Cardiac muscle cell (in vitro differentiated cells and primary cell): ENCODE data around the gene ACOT13. TPM values are rescaled to one million over a fixed set of nuclear protein-coding genes. Genes with fewer than 3 reads are reported as not detected.
A peak's percentile ranks its signal among the peaks of the same experiment; 100 is the strongest.

Source experiments
- DNase-seq, 2 donors: peaks; one replicate each; pipeline versions ENCODE4 v3.0.0 to v3.0.0-alpha.2; 2010 to 2017; ENCODE audit warnings: low read depth in 1 of 2, low spot score in 1 of 2
- H3K27ac ChIP-seq: fragments of 200-600 bp; sonication (generic); 2 replicates; pipeline ENCODE4 v1.5.1; 2016
- H3K27me3 ChIP-seq: fragments of 200-600 bp; sonication (generic); 2 replicates; pipeline ENCODE4 v1.6.0; 2016; ENCODE audit warnings: control low read depth
- H3K36me3 ChIP-seq: fragments of 200-600 bp; sonication (generic); 2 replicates; pipeline ENCODE4 v1.5.1; 2016; ENCODE audit warnings: control low read depth
- H3K4me1 ChIP-seq: fragments of 200-600 bp; sonication (generic); 2 replicates; pipeline ENCODE4 v1.8.1; 2017; ENCODE audit warnings: low read depth, mild to moderate bottlenecking, mixed run types
- H3K4me3 ChIP-seq: fragments of 200-600 bp; sonication (generic); 2 replicates; pipeline ENCODE4 v1.5.1; 2016; ENCODE audit warnings: mild to moderate bottlenecking
- H3K9me3 ChIP-seq: fragments of 200-600 bp; sonication (generic); 2 replicates; pipeline ENCODE4 v1.5.1; 2017; ENCODE audit warnings: low read depth, mild to moderate bottlenecking, control low read depth
- CTCF ChIP-seq: IDR thresholded peaks from 2 replicates; pipeline ENCODE4 v1.5.1; 2012; ENCODE audit warnings: low read depth, mild to moderate bottlenecking, low read length
- polyA plus RNA-seq: library from polyadenylated mRNA; unstranded; fragments of >200 nt; fragmentation: Nextera tagmentation; extraction: Ambion mirVana; gene quantifications from 2 replicates; pipeline ENCODE4 v1.2.1, GENCODE V29; 2016
- total RNA-seq: library from RNA; depleted of rRNA; stranded (reverse); fragments of >200 nt; gene quantifications from 2 replicates; pipeline ENCODE4 v1.2.3, GENCODE V29; 2016

The ACOT13 gene
- 29.0 and 30.7 TPM in 2 replicates for total RNA-seq
- 127 and 173 TPM in 2 replicates for polyA plus RNA-seq

GRCh38 chr6:24666641-24667377 lies at the start of gene ACOT13, which contains the start of gene TDP2:
TSS of gene ACOT13 (plus strand) at chr6:24667077. CDS start at chr6:24667264, 187 bp downstream.
TSS of gene TDP2 (minus strand) at chr6:24666899. CDS start at chr6:24666862, 37 bp downstream.
- Histone ChIP-seq H3K9me3 (no peaks in the 10 kb centered on the region), H3K27me3 (no peaks in the 10 kb centered on the region), H3K36me3 (peaks cover 8% of the 10 kb centered on the region), H3K4me3 (peak within 1 kb of the TSS; percentile 79), H3K4me1 (no peaks in the 10 kb centered on the region), H3K27ac (peak within 1 kb of the TSS; percentile 94)
- peak; percentile 59 for TF ChIP-seq CTCF
- peak; percentile 98 to 99 for DNase-seq

GRCh38 chr6:24619661-24620060 lies 47.2 kb upstream of the ACOT13 start:
- DNase-seq = no peak
- TF ChIP-seq CTCF = no peak
- Histone ChIP-seq H3K4me3 (no peak overlapping the region), H3K27ac (no peak overlapping the region), H3K9me3 (no peaks in the 10 kb centered on the region), H3K27me3 (no peaks in the 10 kb centered on the region), H3K36me3 (no peaks in the 10 kb centered on the region), H3K4me1 (no peaks in the 10 kb centered on the region)

GRCh38 chr6:24620637-24621036 lies 46.2 kb upstream of the ACOT13 start:
- H3K36me3 ChIP-seq = no peaks in the 10 kb centered on the region
- TF ChIP-seq CTCF = no peak
- no peaks in the 10 kb centered on the region for H3K9me3 ChIP-seq
- no peak for DNase-seq
- H3K27me3 ChIP-seq = no peaks in the 10 kb centered on the region
- H3K27ac ChIP-seq = no peak overlapping the region
- no peaks in the 10 kb centered on the region for H3K4me1 ChIP-seq
- H3K4me3 ChIP-seq = no peak overlapping the region

GRCh38 chr6:24621626-24622289 lies 45.1 kb upstream of the ACOT13 start:
- Histone ChIP-seq H3K27ac (no peak overlapping the region), H3K4me1 (no peaks in the 10 kb centered on the region), H3K36me3 (no peaks in the 10 kb centered on the region), H3K4me3 (no peak overlapping the region), H3K9me3 (no peaks in the 10 kb centered on the region), H3K27me3 (no peaks in the 10 kb centered on the region)
- TF ChIP-seq CTCF = no peak
- no peak for DNase-seq

DNA sequence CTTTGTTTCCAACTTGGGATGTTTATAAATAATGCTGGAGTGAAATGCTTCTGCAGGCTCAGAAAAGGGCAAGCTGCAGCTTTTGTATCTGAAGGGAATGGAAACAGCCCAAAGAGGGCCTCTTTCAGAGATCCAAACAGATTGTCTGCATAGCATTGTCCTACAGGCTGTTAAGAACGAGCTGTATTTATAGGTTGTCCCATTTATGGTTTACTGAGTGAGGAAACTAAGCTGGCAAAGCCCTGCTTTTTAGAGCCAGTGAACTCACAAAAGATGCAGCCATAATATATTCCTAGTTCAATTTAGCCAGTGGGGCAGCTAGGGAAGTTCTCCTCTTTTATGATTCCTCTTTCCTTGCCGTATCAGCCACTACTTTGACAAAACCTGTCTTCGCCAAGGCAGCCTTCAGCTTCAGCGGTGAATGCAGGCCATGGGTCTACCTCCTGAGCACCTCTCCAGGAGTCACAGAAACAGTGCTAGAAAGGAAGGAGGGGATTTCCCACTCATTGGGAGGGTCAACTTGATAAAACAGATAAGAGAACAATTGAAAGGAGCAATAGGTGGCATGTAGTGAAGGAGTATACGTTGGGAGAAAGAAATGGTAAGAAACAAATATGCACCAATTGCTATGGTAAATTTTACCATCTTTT lies 35.9 kb upstream of the ACOT13 start:
- Histone ChIP-seq H3K9me3 (no peaks in the 10 kb centered on the region), H3K27ac (peak overlapping the region; percentile 93), H3K27me3 (no peaks in the 10 kb centered on the region), H3K36me3 (no peaks in the 10 kb centered on the region), H3K4me3 (no peak overlapping the region), H3K4me1 (peaks cover 31% of the 10 kb centered on the region)
- TF ChIP-seq CTCF = no peak
- DNase-seq = peak in 1 of 2 donors; percentile 58
